Endodermal cell (in vitro differentiated cells): Measurements from ENCODE around the gene DLGAP1. TPM values are rescaled to one million over a fixed set of nuclear protein-coding genes. Genes with fewer than 3 reads are reported as not detected.

Experiments used
- DNase-seq: peaks from one replicate; pipeline ENCODE4 v3.0.0-alpha.2; 2017
- H3K27ac ChIP-seq: 2 replicates; pipeline ENCODE4 v1.5.1; 2013; ENCODE audit warnings: mild to moderate bottlenecking, low read depth, low read length, moderate library complexity
- H3K27me3 ChIP-seq: 2 replicates; pipeline ENCODE4 v1.6.1; 2013; ENCODE audit warnings: mild to moderate bottlenecking, low read length, moderate library complexity; ENCODE audit not compliant: insufficient read depth, control insufficient read depth, poor library complexity, severe bottlenecking
- H3K36me3 ChIP-seq: 2 replicates; pipeline ENCODE4 v1.7.0; 2013; ENCODE audit warnings: mild to moderate bottlenecking, low read length, moderate library complexity; ENCODE audit not compliant: control insufficient read depth, insufficient read depth
- H3K4me1 ChIP-seq: one replicate; pipeline ENCODE4 v1.7.0; 2013; ENCODE audit warnings: low read length; ENCODE audit not compliant: control insufficient read depth, insufficient read depth
- H3K4me3 ChIP-seq: 2 replicates; pipeline ENCODE4 v1.5.1; 2013; ENCODE audit warnings: mild to moderate bottlenecking, low read length, moderate library complexity
- H3K9ac ChIP-seq: 2 replicates; pipeline ENCODE4 v1.6.1; 2013; ENCODE audit warnings: mild to moderate bottlenecking, low read length, moderate library complexity; ENCODE audit not compliant: poor library complexity, severe bottlenecking; ENCODE audit errors: extremely low read depth
- H3K9me3 ChIP-seq: 2 replicates; pipeline ENCODE4 v1.6.1; 2013; ENCODE audit warnings: mild to moderate bottlenecking, low read length, moderate library complexity; ENCODE audit not compliant: control insufficient read depth
- H3K27ac Mint-ChIP-seq: 2 replicates; pipeline ENCODE4 v1.8.0; 2020; ENCODE audit warnings: mixed read lengths
- H3K27me3 Mint-ChIP-seq: 2 replicates; pipeline ENCODE4 v1.8.0; 2021; ENCODE audit warnings: mild to moderate bottlenecking, mixed read lengths; ENCODE audit not compliant: insufficient read depth
- H3K36me3 Mint-ChIP-seq: 2 replicates; pipeline ENCODE4 v1.8.0; 2020; ENCODE audit warnings: low read depth, mixed read lengths
- H3K4me1 Mint-ChIP-seq: 2 replicates; pipeline ENCODE4 v1.8.0; 2020; ENCODE audit warnings: mixed read lengths
- H3K4me3 Mint-ChIP-seq: 2 replicates; pipeline ENCODE4 v1.8.0; 2020; ENCODE audit warnings: mild to moderate bottlenecking, moderate library complexity, mixed read lengths
- H3K9me3 Mint-ChIP-seq: 2 replicates; pipeline ENCODE4 v1.8.0; 2020; ENCODE audit warnings: mild to moderate bottlenecking, mixed read lengths
- CTCF ChIP-seq: fragments of 200-600 bp; sonication (generic); conservative IDR thresholded peaks from 2 replicates; pipeline ENCODE4 v1.5.0; 2021; ENCODE audit warnings: antibody characterized with exemption, mild to moderate bottlenecking
- WGBS, 2 experiments: methylation state at CpG; one replicate each; pipeline versions ENCODE4 v1.1.5 to v1.1.7; 2013; ENCODE audit warnings: missing lambda C conversion rate in 2 of 2, mixed read lengths in 1 of 2; ENCODE audit not compliant: insufficient coverage in 1 of 2, insufficient read length in 1 of 2; 5-methylcytosine and 5-hydroxymethylcytosine counted together
- total RNA-seq, 2 donors: library from RNA; stranded (reverse); fragmentation: NEBNext Ultra II Directional in 1 of 2; extraction: Animal tissue kit (Norgen Biotek cat#: 25700) in 1 of 2; gene quantifications; 2 replicates in 1 of 2; 3 replicates in 1 of 2; pipeline ENCODE4 v1.2.1, GENCODE V29; 2021

Gene DLGAP1
- total RNA-seq, 2 donors from 2014 or later, result 11.5 to 21.5 TPM

DNA sequence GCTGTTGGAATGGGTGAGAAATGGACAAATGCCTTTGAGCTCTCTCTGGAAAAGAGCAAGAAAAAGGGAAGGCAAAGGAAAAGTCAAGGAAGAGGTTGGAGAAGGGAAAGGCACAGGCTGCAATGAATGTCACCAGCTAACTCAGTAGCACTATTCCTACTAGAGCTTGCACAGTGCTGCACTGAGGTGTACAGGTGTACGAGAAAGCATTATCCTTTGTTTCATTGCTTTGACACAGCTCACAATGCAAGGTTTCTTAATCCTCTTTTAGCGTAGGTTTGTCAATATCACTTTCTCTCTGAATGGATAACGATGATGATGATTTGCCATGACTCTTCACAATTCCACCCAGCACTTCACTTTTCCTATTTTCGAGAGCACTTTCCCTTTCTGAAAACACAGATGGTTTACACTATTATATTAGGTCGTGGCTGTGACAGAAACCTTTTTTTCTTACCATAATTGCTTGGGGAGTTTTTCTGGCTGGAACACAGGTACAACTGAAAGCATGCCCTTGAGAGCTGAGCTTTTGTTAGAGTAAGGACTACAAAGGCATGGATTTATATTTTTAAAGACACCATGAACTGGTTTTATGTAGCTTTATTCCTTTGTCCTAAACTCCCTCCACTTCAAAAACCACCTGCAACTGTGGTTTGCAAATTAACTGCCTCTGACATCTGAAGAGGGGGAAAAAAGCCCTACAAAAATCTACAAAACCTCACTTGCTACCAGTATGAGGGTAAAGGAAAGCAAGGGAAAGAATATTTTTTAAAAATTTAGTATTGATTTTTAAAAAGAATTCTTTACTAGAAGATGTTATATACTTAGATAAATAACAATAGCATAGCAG lies 739.7 kb downstream of the DLGAP1 start:
- H3K27ac Mint-ChIP-seq, result no peak overlapping the region
- H3K4me3 Mint-ChIP-seq, result no peak overlapping the region
- no peak for DNase-seq
- H3K4me1 ChIP-seq, result no peaks in the 10 kb centered on the region
- no peaks in the 10 kb centered on the region for H3K36me3 ChIP-seq
- H3K4me3 ChIP-seq, result no peak overlapping the region
- H3K9ac ChIP-seq, result no peak overlapping the region
- no peaks in the 10 kb centered on the region for H3K36me3 Mint-ChIP-seq
- H3K27me3 Mint-ChIP-seq, result no peaks in the 10 kb centered on the region
- no peak for TF ChIP-seq CTCF
- H3K9me3 Mint-ChIP-seq, result no peaks in the 10 kb centered on the region
- 90 to 99% methylated on average over 5 of the region's 5 CpGs for WGBS, 2 experiments
- no peak overlapping the region for H3K27ac ChIP-seq
- peaks cover 7% of the 10 kb centered on the region for H3K4me1 Mint-ChIP-seq
- H3K9me3 ChIP-seq, result no peaks in the 10 kb centered on the region
- H3K27me3 ChIP-seq, result no peaks in the 10 kb centered on the region

GRCh38 chr18:3713708-3714107 lies 741.4 kb downstream of the DLGAP1 start:
- H3K4me1 ChIP-seq, result no peaks in the 10 kb centered on the region
- no peaks in the 10 kb centered on the region for H3K36me3 ChIP-seq
- H3K9ac ChIP-seq, result no peak overlapping the region
- no peaks in the 10 kb centered on the region for H3K27me3 ChIP-seq
- Mint-ChIP-seq H3K4me1 (peaks cover 7% of the 10 kb centered on the region), H3K9me3 (no peaks in the 10 kb centered on the region), H3K4me3 (no peak overlapping the region), H3K27me3 (no peaks in the 10 kb centered on the region), H3K27ac (no peak overlapping the region), H3K36me3 (no peaks in the 10 kb centered on the region)
- no peaks in the 10 kb centered on the region for H3K9me3 ChIP-seq
- H3K27ac ChIP-seq, result no peak overlapping the region
- H3K4me3 ChIP-seq, result no peak overlapping the region
- no peak for DNase-seq
- TF ChIP-seq CTCF, result no peak
- WGBS, 2 experiments, result 96 to 100% methylated on average over 4 to 8 of the region's 8 CpGs

DNA sequence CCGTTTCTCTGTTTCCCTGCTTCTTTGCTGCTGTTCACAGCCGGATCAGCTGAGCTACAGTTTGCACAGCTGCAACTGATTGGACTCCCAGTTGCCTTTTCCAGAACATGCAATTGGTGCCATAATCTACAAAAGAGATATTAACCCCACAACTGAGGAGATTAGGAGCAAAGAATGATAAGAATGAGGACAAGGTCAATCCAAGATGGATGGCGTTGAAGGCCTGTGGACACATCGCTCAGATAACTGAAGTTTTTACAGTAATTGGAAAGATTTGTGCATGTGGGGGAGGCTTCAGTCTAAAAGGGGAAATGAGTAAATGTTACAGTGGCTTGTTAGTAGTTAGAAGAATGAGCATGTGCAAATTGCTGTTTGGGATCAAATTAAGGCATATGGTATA lies 741.9 kb downstream of the DLGAP1 start:
- no peaks in the 10 kb centered on the region for H3K27me3 ChIP-seq
- H3K36me3 ChIP-seq, result no peaks in the 10 kb centered on the region
- H3K36me3 Mint-ChIP-seq, result no peaks in the 10 kb centered on the region
- WGBS, 2 experiments, result 92 to 100% methylated on average over 3 to 4 of the region's 4 CpGs
- H3K27ac Mint-ChIP-seq, result no peak overlapping the region
- peaks cover 7% of the 10 kb centered on the region for H3K4me1 Mint-ChIP-seq
- no peaks in the 10 kb centered on the region for H3K4me1 ChIP-seq
- H3K9me3 ChIP-seq, result no peaks in the 10 kb centered on the region
- H3K9me3 Mint-ChIP-seq, result no peaks in the 10 kb centered on the region
- no peak overlapping the region for H3K9ac ChIP-seq
- H3K27me3 Mint-ChIP-seq, result no peaks in the 10 kb centered on the region
- H3K4me3 Mint-ChIP-seq, result no peak overlapping the region
- TF ChIP-seq CTCF, result no peak
- no peak for DNase-seq
- no peak overlapping the region for H3K4me3 ChIP-seq
- H3K27ac ChIP-seq, result no peak overlapping the region
